CD4-positive, CD25-positive, alpha-beta regulatory T cell (primary cell): ENCODE measurements around the gene GAS1. TPM values are rescaled to one million over a fixed set of nuclear protein-coding genes. Genes with fewer than 3 reads are reported as not detected.

Experiments
- ATAC-seq, 2 donors: fragments of 150-1000 bp; cut with Tn5 transposase; one replicate each; pipeline ENCODE4 v1.10.0; 2021; ENCODE audit warnings: low read depth in 2 of 2, moderate number of reproducible peaks in 2 of 2, moderate library complexity in 1 of 2
- DNase-seq, 3 donors: peaks; one replicate each; pipeline versions ENCODE4 v3.0.0 to v3.0.0-alpha.2; 2012 to 2022; ENCODE audit warnings: mixed read lengths in 1 of 3
- H3K27ac ChIP-seq: one replicate; pipeline ENCODE4 v1.7.0; 2013; ENCODE audit warnings: mild to moderate bottlenecking, low read length; ENCODE audit not compliant: insufficient read depth, poor library complexity, severe bottlenecking
- H3K27me3 ChIP-seq: one replicate; pipeline ENCODE4 v1.7.0; 2013; ENCODE audit warnings: low read length; ENCODE audit not compliant: control insufficient read depth, insufficient read depth
- H3K36me3 ChIP-seq: one replicate; pipeline ENCODE4 v1.7.0; 2013; ENCODE audit warnings: mild to moderate bottlenecking, low read length, moderate library complexity; ENCODE audit not compliant: control insufficient read depth, insufficient read depth
- H3K4me1 ChIP-seq: 2 replicates; pipeline ENCODE4 v1.7.0; 2013; ENCODE audit warnings: mild to moderate bottlenecking, low read length; ENCODE audit not compliant: insufficient read depth, control insufficient read depth, poor library complexity, severe bottlenecking
- H3K4me3 ChIP-seq: one replicate; pipeline ENCODE4 v1.7.0; 2013; ENCODE audit warnings: low read depth, mild to moderate bottlenecking, low read length, moderate library complexity
- H3K9me3 ChIP-seq, 2 experiments: 1 replicate in 1 of 2; 2 replicates in 1 of 2; pipeline ENCODE4 v1.7.0; 2013; ENCODE audit warnings: low read length in 2 of 2, mild to moderate bottlenecking in 1 of 2, moderate library complexity in 1 of 2; ENCODE audit not compliant: control insufficient read depth in 2 of 2
- H3K27ac Mint-ChIP-seq, 3 donors: one replicate each; pipeline ENCODE4 v1.8.0; 2020 to 2022; ENCODE audit warnings: mild to moderate bottlenecking in 3 of 3, mixed read lengths in 3 of 3, moderate library complexity in 2 of 3
- H3K27me3 Mint-ChIP-seq: one replicate; pipeline ENCODE4 v1.8.0; 2022; ENCODE audit warnings: mild to moderate bottlenecking, mixed read lengths
- H3K36me3 Mint-ChIP-seq: one replicate; pipeline ENCODE4 v1.8.0; 2020; ENCODE audit warnings: mixed read lengths
- H3K4me1 Mint-ChIP-seq, 4 donors: one replicate each; pipeline ENCODE4 v1.8.0; 2020 to 2022; ENCODE audit warnings: mixed read lengths in 4 of 4, mild to moderate bottlenecking in 1 of 4
- H3K4me3 Mint-ChIP-seq, 4 donors: one replicate each; pipeline ENCODE4 v1.8.0; 2020 to 2022; ENCODE audit warnings: mild to moderate bottlenecking in 4 of 4, mixed read lengths in 4 of 4, moderate library complexity in 3 of 4
- H3K9me3 Mint-ChIP-seq, 7 donors: one replicate each; pipeline ENCODE4 v1.8.0; 2020 to 2022; ENCODE audit warnings: mixed read lengths in 7 of 7, mild to moderate bottlenecking in 3 of 7, moderate library complexity in 2 of 7
- polyA plus RNA-seq, 4 donors: library from polyadenylated mRNA; unstranded; fragments of 300-500 nt; fragmentation: Illumina TruSeq; gene quantifications; one replicate each; pipeline ENCODE4 v1.2.3, GENCODE V29; 2021
- total RNA-seq: library from RNA; stranded (reverse); gene quantifications from one replicate; pipeline ENCODE4 v1.2.3, GENCODE V29; 2022

GAS1 gene
- total and polyA plus RNA-seq, 5 donors from 2014 or later, result 0.10 to 0.20 (median 0.12) TPM; not detected in 2

- Histone ChIP-seq H3K4me3 (no peak overlapping the region), H3K4me1 (no peaks in the 10 kb centered on the region), H3K36me3 (no peaks in the 10 kb centered on the region), H3K27ac (no peak overlapping the region), H3K27me3 (no peaks in the 10 kb centered on the region), H3K9me3 (no peaks in the 10 kb centered on the region)
- ATAC-seq, result no peak
- H3K27ac Mint-ChIP-seq, result no peak overlapping the region
- H3K36me3 Mint-ChIP-seq, result no peaks in the 10 kb centered on the region
- DNase-seq, result no peak
- H3K27me3 Mint-ChIP-seq, result peaks cover 22% of the 10 kb centered on the region
- no peaks in the 10 kb centered on the region for H3K4me1 Mint-ChIP-seq
- H3K9me3 Mint-ChIP-seq, result no peaks in the 10 kb centered on the region
- H3K4me3 Mint-ChIP-seq, result no peak overlapping the region
Measured at GRCh38 chr9:86960938-86961337, 13.6 kb upstream of the GAS1 start.

- no peak overlapping the region for H3K4me3 ChIP-seq
- Mint-ChIP-seq H3K9me3 (no peaks in the 10 kb centered on the region), H3K27me3 (peaks cover 29% of the 10 kb centered on the region), H3K4me3 (no peak overlapping the region), H3K27ac (no peak overlapping the region), H3K36me3 (no peaks in the 10 kb centered on the region), H3K4me1 (no peaks in the 10 kb centered on the region)
- H3K9me3 ChIP-seq, result no peaks in the 10 kb centered on the region
- no peak for ATAC-seq
- no peak for DNase-seq
- no peak overlapping the region for H3K27ac ChIP-seq
- H3K4me1 ChIP-seq, result no peaks in the 10 kb centered on the region
- H3K36me3 ChIP-seq, result no peaks in the 10 kb centered on the region
- H3K27me3 ChIP-seq, result peaks cover 5% of the 10 kb centered on the region
Measured at GRCh38 chr9:86958203-86958602, 10.9 kb upstream of the GAS1 start.

GRCh38 chr9:86955561-86955960 is 8.3 kb upstream of the GAS1 start:
- Mint-ChIP-seq H3K9me3 (peaks cover 0 to 6% (median 0%) of the 10 kb centered on the region in 7 donors), H3K27ac (peak overlapping the region in 1 of 3 donors; percentile 11), H3K36me3 (no peaks in the 10 kb centered on the region), H3K27me3 (peaks cover 27% of the 10 kb centered on the region), H3K4me3 (no peak overlapping the region), H3K4me1 (no peaks in the 10 kb centered on the region)
- Histone ChIP-seq H3K36me3 (no peaks in the 10 kb centered on the region), H3K4me1 (no peaks in the 10 kb centered on the region), H3K27me3 (peaks cover 5% of the 10 kb centered on the region), H3K27ac (no peak overlapping the region), H3K9me3 (no peaks in the 10 kb centered on the region), H3K4me3 (no peak overlapping the region)
- no peak for ATAC-seq
- no peak for DNase-seq

GRCh38 chr9:86955042-86955441 is 7.7 kb upstream of the GAS1 start:
- H3K4me1 Mint-ChIP-seq, result peaks cover 0 to 2% (median 0%) of the 10 kb centered on the region in 4 donors

GRCh38 chr9:86953181-86953580 is 5.9 kb upstream of the GAS1 start:
- H3K4me1 ChIP-seq, result peaks cover 9% of the 10 kb centered on the region
- DNase-seq (no peak), ATAC-seq (no peak)
- H3K4me1 Mint-ChIP-seq, result peaks cover 3 to 13% (median 7%) of the 10 kb centered on the region in 4 donors
- no peaks in the 10 kb centered on the region for H3K9me3 ChIP-seq
- H3K27me3 Mint-ChIP-seq, result peaks cover 24% of the 10 kb centered on the region
- H3K27ac Mint-ChIP-seq, result no peak overlapping the region
- no peak overlapping the region for H3K4me3 Mint-ChIP-seq
- H3K36me3 Mint-ChIP-seq, result no peaks in the 10 kb centered on the region
- H3K27ac ChIP-seq, result no peak overlapping the region
- peaks cover 0 to 6% (median 0%) of the 10 kb centered on the region in 7 donors for H3K9me3 Mint-ChIP-seq
- peaks cover 5% of the 10 kb centered on the region for H3K27me3 ChIP-seq
- H3K36me3 ChIP-seq, result no peaks in the 10 kb centered on the region
- H3K4me3 ChIP-seq, result no peak overlapping the region

More at GRCh38 chr9:86955042-86955441, 7.7 kb upstream of the GAS1 start:
- peaks cover 24% of the 10 kb centered on the region for H3K27me3 Mint-ChIP-seq
- no peak overlapping the region for H3K27ac Mint-ChIP-seq
- H3K4me3 Mint-ChIP-seq, result no peak overlapping the region
- ATAC-seq (no peak), DNase-seq (no peak)
- Histone ChIP-seq H3K4me1 (no peaks in the 10 kb centered on the region), H3K4me3 (no peak overlapping the region), H3K27ac (no peak overlapping the region), H3K27me3 (peaks cover 5% of the 10 kb centered on the region), H3K36me3 (no peaks in the 10 kb centered on the region), H3K9me3 (no peaks in the 10 kb centered on the region)
- peaks cover 0 to 6% (median 0%) of the 10 kb centered on the region in 7 donors for H3K9me3 Mint-ChIP-seq
- no peaks in the 10 kb centered on the region for H3K36me3 Mint-ChIP-seq

- DNase-seq (peak; percentile 36 to 81 (median 69)), ATAC-seq (peak; percentile 62 to 70)
- no peaks in the 10 kb centered on the region for H3K36me3 Mint-ChIP-seq
- peaks cover 0 to 6% (median 0%) of the 10 kb centered on the region in 7 donors for H3K9me3 Mint-ChIP-seq
- H3K4me1 Mint-ChIP-seq, result peaks cover 6 to 24% (median 12%) of the 10 kb centered on the region in 4 donors
- H3K27me3 Mint-ChIP-seq, result peaks cover 31% of the 10 kb centered on the region
- Histone ChIP-seq H3K4me1 (peaks cover 22% of the 10 kb centered on the region), H3K36me3 (no peaks in the 10 kb centered on the region), H3K27me3 (peaks cover 19% of the 10 kb centered on the region), H3K27ac (peak overlapping the region; percentile 21), H3K9me3 (no peaks in the 10 kb centered on the region), H3K4me3 (peak overlapping the region; percentile 80)
- H3K27ac Mint-ChIP-seq, result peak overlapping the region in 1 of 3 donors; percentile 68
- peak overlapping the region; percentile 89 to 93 (median 90) for H3K4me3 Mint-ChIP-seq
Measured at GRCh38 chr9:86948074-86948929, 996 bp upstream of the GAS1 start.

- H3K27ac Mint-ChIP-seq, result no peak overlapping the region
- peak; percentile 68 to 72 for ATAC-seq
- peak overlapping the region; percentile 37 for H3K4me3 ChIP-seq
- H3K27me3 Mint-ChIP-seq, result peaks cover 49% of the 10 kb centered on the region
- H3K4me1 Mint-ChIP-seq, result peaks cover 6 to 24% (median 12%) of the 10 kb centered on the region in 4 donors
- H3K9me3 ChIP-seq, result no peaks in the 10 kb centered on the region
- DNase-seq, result peak; percentile 36 to 70 (median 68)
- no peaks in the 10 kb centered on the region for H3K36me3 Mint-ChIP-seq
- peaks cover 34% of the 10 kb centered on the region for H3K27me3 ChIP-seq
- peak overlapping the region in 3 of 4 donors; percentile 35 to 84 (median 83) for H3K4me3 Mint-ChIP-seq
- peaks cover 22% of the 10 kb centered on the region for H3K4me1 ChIP-seq
- peaks cover 0 to 1% (median 0%) of the 10 kb centered on the region in 7 donors for H3K9me3 Mint-ChIP-seq
- no peak overlapping the region for H3K27ac ChIP-seq
- no peaks in the 10 kb centered on the region for H3K36me3 ChIP-seq
Measured at GRCh38 chr9:86946201-86947145, 833 bp downstream of the GAS1 start.
